ENCODE results near the gene ZNF609. TPM values are rescaled to one million over a fixed set of nuclear protein-coding genes. Genes with fewer than 3 reads are reported as not detected.
"Not testable (repeated sequence)": the region's sequence is repeated elsewhere in the genome, so short reads cannot be mapped to it uniquely, and the experiment has no call there.

Gene ZNF609
- total and polyA plus RNA-seq, 4 donors: 4.6 to 18.1 (median 8.0) TPM

DNA sequence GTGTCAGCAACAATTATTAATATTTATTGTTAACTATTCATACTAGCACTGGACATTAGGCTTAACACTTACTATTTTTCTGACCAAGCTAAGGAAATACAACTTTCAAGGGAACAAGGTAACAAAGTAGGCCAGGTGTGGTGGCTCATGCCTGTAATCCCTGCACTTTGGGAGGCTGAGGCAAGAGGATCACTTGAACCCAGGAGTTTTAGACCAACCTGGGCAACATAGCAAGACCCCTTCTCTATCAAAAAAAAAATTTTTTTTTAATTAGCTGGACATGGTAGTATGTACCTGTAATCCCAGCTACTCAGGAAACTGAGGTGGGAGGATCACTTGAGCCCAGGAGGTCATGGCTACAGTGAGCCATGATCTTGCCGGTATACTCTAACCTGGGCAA, 183.3 kb downstream of the ZNF609 start:
- H3K27me3 ChIP-seq (ENCODE audit: control insufficient read depth in 4 of 4, insufficient read depth in 4 of 4, low read length in 3 of 4): no peaks in the 10 kb centered on the region
- no peak for DNase-seq (ENCODE audit: low spot score)
- peaks cover 2 to 41% (median 26%) of the 10 kb centered on the region in 4 donors for H3K4me1 ChIP-seq (ENCODE audit: control insufficient read depth in 4 of 4, insufficient read depth in 4 of 4, low read length in 3 of 4)
- H3K4me3 ChIP-seq (ENCODE audit: low read depth in 1 of 3, low read length in 3 of 3): no peak overlapping the region
- H3K27ac ChIP-seq (ENCODE audit: low read depth in 1 of 2, low read length in 2 of 2): no peak overlapping the region
- H3K36me3 ChIP-seq (ENCODE audit: control insufficient read depth in 4 of 4, insufficient read depth in 3 of 4, low read depth in 1 of 4, low read length in 3 of 4): peaks cover 0 to 2% (median 0%) of the 10 kb centered on the region in 4 donors
- TF ChIP-seq HNF4A (conservative IDR thresholded peaks at IDR 0.05) (no peak), NR2F2 (IDR thresholded peaks at IDR 0.05) (no peak), JUND (IDR thresholded peaks at IDR 0.05) (no peak), RAD21 (IDR thresholded peaks at IDR 0.05) (no peak), RXRA (IDR thresholded peaks at IDR 0.05) (no peak), FOXA1 (IDR thresholded peaks at IDR 0.05) (no peak)
- TF ChIP-seq, protein P1, sequence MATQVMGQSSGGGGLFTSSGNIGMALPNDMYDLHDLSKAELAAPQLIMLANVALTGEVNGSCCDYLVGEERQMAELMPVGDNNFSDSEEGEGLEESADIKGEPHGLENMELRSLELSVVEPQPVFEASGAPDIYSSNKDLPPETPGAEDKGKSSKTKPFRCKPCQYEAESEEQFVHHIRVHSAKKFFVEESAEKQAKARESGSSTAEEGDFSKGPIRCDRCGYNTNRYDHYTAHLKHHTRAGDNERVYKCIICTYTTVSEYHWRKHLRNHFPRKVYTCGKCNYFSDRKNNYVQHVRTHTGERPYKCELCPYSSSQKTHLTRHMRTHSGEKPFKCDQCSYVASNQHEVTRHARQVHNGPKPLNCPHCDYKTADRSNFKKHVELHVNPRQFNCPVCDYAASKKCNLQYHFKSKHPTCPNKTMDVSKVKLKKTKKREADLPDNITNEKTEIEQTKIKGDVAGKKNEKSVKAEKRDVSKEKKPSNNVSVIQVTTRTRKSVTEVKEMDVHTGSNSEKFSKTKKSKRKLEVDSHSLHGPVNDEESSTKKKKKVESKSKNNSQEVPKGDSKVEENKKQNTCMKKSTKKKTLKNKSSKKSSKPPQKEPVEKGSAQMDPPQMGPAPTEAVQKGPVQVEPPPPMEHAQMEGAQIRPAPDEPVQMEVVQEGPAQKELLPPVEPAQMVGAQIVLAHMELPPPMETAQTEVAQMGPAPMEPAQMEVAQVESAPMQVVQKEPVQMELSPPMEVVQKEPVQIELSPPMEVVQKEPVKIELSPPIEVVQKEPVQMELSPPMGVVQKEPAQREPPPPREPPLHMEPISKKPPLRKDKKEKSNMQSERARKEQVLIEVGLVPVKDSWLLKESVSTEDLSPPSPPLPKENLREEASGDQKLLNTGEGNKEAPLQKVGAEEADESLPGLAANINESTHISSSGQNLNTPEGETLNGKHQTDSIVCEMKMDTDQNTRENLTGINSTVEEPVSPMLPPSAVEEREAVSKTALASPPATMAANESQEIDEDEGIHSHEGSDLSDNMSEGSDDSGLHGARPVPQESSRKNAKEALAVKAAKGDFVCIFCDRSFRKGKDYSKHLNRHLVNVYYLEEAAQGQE (IDR thresholded peaks at IDR 0.05): no peak
- WGBS: 96% methylated on average over 1 of the region's 1 CpG
- no peaks in the 10 kb centered on the region for H3K9me3 ChIP-seq (ENCODE audit: control insufficient read depth in 4 of 4, low read length in 3 of 4)
- H3K9ac ChIP-seq (ENCODE audit: low read depth in 1 of 2, low read length in 2 of 2): no peak overlapping the region

DNA sequence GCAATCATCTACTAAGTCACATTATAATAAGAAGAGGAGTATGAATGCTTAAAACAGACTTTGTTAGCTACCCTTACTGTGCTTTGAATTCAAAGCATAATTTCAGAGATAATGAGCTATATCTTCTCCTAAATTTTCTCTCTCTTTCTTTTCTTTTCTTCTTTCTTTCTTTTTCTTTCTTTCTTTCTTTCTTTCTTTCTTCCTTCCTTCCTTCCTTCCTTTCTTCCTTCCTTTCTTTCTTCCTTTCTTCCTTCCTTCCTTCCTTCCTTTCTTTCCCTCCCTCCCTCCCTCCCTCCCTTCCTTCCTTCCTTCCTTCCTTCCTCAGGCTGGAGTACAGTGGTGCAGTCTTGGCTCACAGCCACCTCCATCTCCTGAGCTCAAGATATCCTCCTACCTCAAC, 184.4 kb downstream of the ZNF609 start:
- not testable (repeated sequence) for DNase-seq (ENCODE audit: low spot score); H3K27me3 ChIP-seq (ENCODE audit: control insufficient read depth in 4 of 4, insufficient read depth in 4 of 4, low read length in 3 of 4); H3K4me3 ChIP-seq (ENCODE audit: low read depth in 1 of 3, low read length in 3 of 3); H3K9ac ChIP-seq (ENCODE audit: low read depth in 1 of 2, low read length in 2 of 2); H3K27ac ChIP-seq (ENCODE audit: low read depth in 1 of 2, low read length in 2 of 2); H3K36me3 ChIP-seq (ENCODE audit: control insufficient read depth in 4 of 4, insufficient read depth in 3 of 4, low read depth in 1 of 4, low read length in 3 of 4); H3K9me3 ChIP-seq (ENCODE audit: control insufficient read depth in 4 of 4, low read length in 3 of 4)
- H3K4me1 ChIP-seq (ENCODE audit: control insufficient read depth in 4 of 4, insufficient read depth in 4 of 4, low read length in 3 of 4): peaks cover 2 to 37% (median 26%) of the 10 kb centered on the region in 4 donors

DNA sequence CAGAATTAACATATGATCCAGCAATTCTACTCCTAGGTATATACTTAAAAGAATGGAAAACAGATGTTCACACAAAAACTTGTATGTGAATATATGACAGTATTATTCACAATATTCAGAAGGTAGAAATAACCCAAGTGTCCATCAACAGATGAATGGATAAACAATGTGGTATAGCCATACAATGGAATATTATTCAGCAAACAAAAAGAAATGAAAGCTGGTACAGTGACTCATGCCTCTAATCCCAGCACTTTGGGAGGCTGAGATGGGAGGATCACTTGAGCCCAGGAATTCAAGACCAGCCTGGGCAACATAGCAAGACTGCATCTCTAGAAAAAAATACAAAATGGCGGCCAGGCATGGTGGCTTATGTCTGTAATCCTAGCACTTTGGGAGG, 185.6 kb downstream of the ZNF609 start:
- Histone ChIP-seq H3K4me1 (ENCODE audit: control insufficient read depth in 4 of 4, insufficient read depth in 4 of 4, low read length in 3 of 4) (peaks cover 3 to 37% (median 28%) of the 10 kb centered on the region in 4 donors), H3K36me3 (ENCODE audit: control insufficient read depth in 4 of 4, insufficient read depth in 3 of 4, low read depth in 1 of 4, low read length in 3 of 4) (peaks cover 0 to 2% (median 0%) of the 10 kb centered on the region in 4 donors), H3K4me3 (ENCODE audit: low read depth in 1 of 3, low read length in 3 of 3) (no peak overlapping the region), H3K9ac (ENCODE audit: low read depth in 1 of 2, low read length in 2 of 2) (no peak overlapping the region), H3K9me3 (ENCODE audit: control insufficient read depth in 4 of 4, low read length in 3 of 4) (no peaks in the 10 kb centered on the region), H3K27me3 (ENCODE audit: control insufficient read depth in 4 of 4, insufficient read depth in 4 of 4, low read length in 3 of 4) (no peaks in the 10 kb centered on the region), H3K27ac (ENCODE audit: low read depth in 1 of 2, low read length in 2 of 2) (no peak overlapping the region)
- TF ChIP-seq FOXA1 (IDR thresholded peaks at IDR 0.05) (no peak), FOXA2 (IDR thresholded peaks at IDR 0.05) (no peak)
- 100% methylated on average over 1 of the region's 1 CpG for WGBS
- no peak for DNase-seq (ENCODE audit: low spot score)

DNA sequence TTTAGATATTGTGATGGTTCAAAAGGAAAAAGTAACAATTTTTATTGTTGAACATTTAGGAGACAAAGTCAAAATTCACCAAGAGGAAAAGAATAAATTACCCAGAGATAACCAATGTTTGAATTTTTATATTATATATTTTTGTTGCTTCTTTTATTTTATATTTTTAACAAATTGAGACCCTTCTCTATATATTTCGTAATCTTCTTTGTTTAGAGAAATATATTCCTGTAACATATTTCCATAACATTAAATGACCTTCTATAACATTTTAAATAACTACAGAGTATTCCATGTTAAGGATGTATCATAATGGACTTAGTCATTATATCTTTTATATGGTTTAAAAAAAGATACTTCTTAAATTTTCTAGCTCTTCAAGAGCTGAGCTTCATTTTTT, 187.0 kb downstream of the ZNF609 start:
- Histone ChIP-seq H3K9ac (ENCODE audit: low read depth in 1 of 2, low read length in 2 of 2) (no peak overlapping the region), H3K27ac (ENCODE audit: low read depth in 1 of 2, low read length in 2 of 2) (no peak overlapping the region)

More for the DNA sequence above, 187.0 kb downstream of the ZNF609 start:
- Histone ChIP-seq H3K27me3 (ENCODE audit: control insufficient read depth in 4 of 4, insufficient read depth in 4 of 4, low read length in 3 of 4) (no peaks in the 10 kb centered on the region), H3K36me3 (ENCODE audit: control insufficient read depth in 4 of 4, insufficient read depth in 3 of 4, low read depth in 1 of 4, low read length in 3 of 4) (no peaks in the 10 kb centered on the region), H3K4me1 (ENCODE audit: control insufficient read depth in 4 of 4, insufficient read depth in 4 of 4, low read length in 3 of 4) (peaks cover 3 to 43% (median 37%) of the 10 kb centered on the region in 4 donors), H3K4me3 (ENCODE audit: low read depth in 1 of 3, low read length in 3 of 3) (no peak overlapping the region), H3K9me3 (ENCODE audit: control insufficient read depth in 4 of 4, low read length in 3 of 4) (no peaks in the 10 kb centered on the region)
- no peak for DNase-seq (ENCODE audit: low spot score)
- 93% methylated on average over 1 of the region's 1 CpG for WGBS
- TF ChIP-seq NR2F2 (IDR thresholded peaks at IDR 0.05): no peak
- TF ChIP-seq RAD21 (IDR thresholded peaks at IDR 0.05): no peak
- TF ChIP-seq YY1 (IDR thresholded peaks at IDR 0.05): no peak
- TF ChIP-seq, protein P2, sequence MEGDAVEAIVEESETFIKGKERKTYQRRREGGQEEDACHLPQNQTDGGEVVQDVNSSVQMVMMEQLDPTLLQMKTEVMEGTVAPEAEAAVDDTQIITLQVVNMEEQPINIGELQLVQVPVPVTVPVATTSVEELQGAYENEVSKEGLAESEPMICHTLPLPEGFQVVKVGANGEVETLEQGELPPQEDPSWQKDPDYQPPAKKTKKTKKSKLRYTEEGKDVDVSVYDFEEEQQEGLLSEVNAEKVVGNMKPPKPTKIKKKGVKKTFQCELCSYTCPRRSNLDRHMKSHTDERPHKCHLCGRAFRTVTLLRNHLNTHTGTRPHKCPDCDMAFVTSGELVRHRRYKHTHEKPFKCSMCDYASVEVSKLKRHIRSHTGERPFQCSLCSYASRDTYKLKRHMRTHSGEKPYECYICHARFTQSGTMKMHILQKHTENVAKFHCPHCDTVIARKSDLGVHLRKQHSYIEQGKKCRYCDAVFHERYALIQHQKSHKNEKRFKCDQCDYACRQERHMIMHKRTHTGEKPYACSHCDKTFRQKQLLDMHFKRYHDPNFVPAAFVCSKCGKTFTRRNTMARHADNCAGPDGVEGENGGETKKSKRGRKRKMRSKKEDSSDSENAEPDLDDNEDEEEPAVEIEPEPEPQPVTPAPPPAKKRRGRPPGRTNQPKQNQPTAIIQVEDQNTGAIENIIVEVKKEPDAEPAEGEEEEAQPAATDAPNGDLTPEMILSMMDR (IDR thresholded peaks at IDR 0.05; ENCODE audit: low read depth, low read length, missing input control): no peak

Data from liver (tissue), 9 donors.